Breast epithelium (tissue), 4 donors: Measurements from ENCODE around the gene VAC14. TPM values are rescaled to one million over a fixed set of nuclear protein-coding genes. Genes with fewer than 3 reads are reported as not detected.
"Not testable (repeated sequence)": the region's sequence is repeated elsewhere in the genome, so short reads cannot be mapped to it uniquely, and the experiment has no call there.

Experiments used
- DNase-seq, 2 donors: peaks; one replicate each; pipeline ENCODE4 v3.0.0-alpha.2; 2019; ENCODE audit warnings: low spot score in 2 of 2
- H3K27ac ChIP-seq, 2 donors: fragments of 200-600 bp; sonication (generic) in 1 of 2; one replicate each; pipeline ENCODE4 v1.5.1; 2016 to 2019; ENCODE audit warnings: mild to moderate bottlenecking in 1 of 2
- H3K27me3 ChIP-seq, 2 donors: fragments of 200-600 bp; sonication (generic) in 1 of 2; one replicate each; pipeline versions ENCODE4 v1.5.1 to v1.6.0; 2017 to 2019; ENCODE audit warnings: control low read depth in 1 of 2, mild to moderate bottlenecking in 1 of 2
- H3K36me3 ChIP-seq: fragments of 200-600 bp; one replicate; pipeline ENCODE4 v1.5.1; 2019
- H3K4me1 ChIP-seq, 2 donors: fragments of 200-600 bp; sonication (generic); one replicate each; pipeline ENCODE4 v1.5.1; 2016 to 2019; ENCODE audit warnings: control low read depth in 1 of 2
- H3K4me3 ChIP-seq, 3 donors: fragments of 200-600 bp; sonication (generic); 1 replicate in 2 of 3; 2 replicates in 1 of 3; pipeline ENCODE4 v1.5.1; 2016 to 2019; ENCODE audit warnings: mild to moderate bottlenecking in 3 of 3, moderate library complexity in 2 of 3
- H3K9me3 ChIP-seq, 2 donors: fragments of 200-600 bp; sonication (generic) in 1 of 2; one replicate each; pipeline ENCODE4 v1.5.1; 2016 to 2019; ENCODE audit warnings: control low read depth in 1 of 2
- POLR2A ChIP-seq: fragments of 450-650 bp; IDR thresholded peaks from one replicate; pipeline ENCODE4 v1.6.1; 2016; ENCODE audit warnings: antibody characterized with exemption, mild to moderate bottlenecking, moderate library complexity
- POLR2AphosphoS5 ChIP-seq, 3 donors: sonication (generic); formaldehyde crosslinking; IDR thresholded peaks; one replicate each; pipeline ENCODE4 v1.6.1; 2017; ENCODE audit warnings: antibody characterized with exemption in 3 of 3
- intact Hi-C: fragments of 100-400 bp; cut with DNase I; formaldehyde crosslinking; loops from one replicate; pipeline ENCODE4 v1.15.1; 2023; ENCODE audit warnings: low total_unique reads
- total RNA-seq, 3 donors: library from RNA; depleted of rRNA; stranded (reverse); fragments of >200 nt; gene quantifications; one replicate each; pipeline ENCODE4 v1.1.0, GENCODE V29; 2016
- TF ChIP-seq, protein P1 (sequence below), 3 donors: fragments of 450-650 bp; IDR thresholded peaks; one replicate each; pipeline ENCODE4 v1.5.1; 2016 to 2017; ENCODE audit warnings: antibody characterized with exemption in 3 of 3, mild to moderate bottlenecking in 3 of 3, moderate library complexity in 3 of 3

VAC14 gene
- total RNA-seq, 3 donors from 2014 or later, result 26.7 to 29.4 (median 28.5) TPM

DNA sequence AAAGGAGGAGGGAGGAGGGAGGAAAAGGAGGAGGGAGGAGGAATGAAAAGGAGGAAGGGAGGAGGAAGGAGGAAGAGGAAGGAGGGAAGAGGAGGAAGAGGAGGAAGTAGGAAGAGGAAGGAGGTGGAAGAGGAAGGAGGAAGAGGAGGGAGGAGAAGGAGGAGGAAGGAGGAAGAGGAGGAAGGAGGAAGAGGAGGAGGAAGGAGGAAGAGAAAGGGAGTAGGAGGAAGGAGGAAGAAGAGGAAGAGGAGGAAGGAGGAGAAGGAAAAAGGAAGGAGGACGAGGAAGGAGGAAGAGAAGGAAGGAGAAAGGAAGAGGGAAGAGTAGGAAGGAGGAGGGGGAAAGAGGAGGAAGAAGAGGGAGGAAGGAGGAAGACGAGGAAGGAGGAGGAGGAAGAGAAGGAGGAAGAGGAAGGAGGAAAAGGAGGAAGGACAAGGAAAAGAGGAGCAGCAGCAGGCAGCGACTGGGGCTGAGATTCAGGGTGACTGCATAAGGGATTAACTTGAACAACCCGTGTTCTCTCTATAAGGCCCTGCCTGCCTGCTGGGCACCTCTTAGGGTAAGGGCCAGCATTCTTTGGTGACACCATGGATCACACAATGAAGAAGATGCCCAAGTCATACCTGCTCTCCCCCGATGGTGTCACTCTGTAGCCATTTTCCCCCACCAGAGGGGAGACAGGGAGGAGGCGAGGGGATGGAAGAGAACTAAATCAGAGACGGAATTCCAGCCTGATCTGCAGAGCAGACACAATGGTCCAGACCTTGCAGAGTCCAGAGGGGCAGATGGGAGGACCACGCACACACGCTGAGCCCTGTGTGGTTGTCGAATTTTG is 156.0 kb downstream of the VAC14 start:
- intact Hi-C loops, result no loop called here
- no peaks in the 10 kb centered on the region for H3K9me3 ChIP-seq

DNA sequence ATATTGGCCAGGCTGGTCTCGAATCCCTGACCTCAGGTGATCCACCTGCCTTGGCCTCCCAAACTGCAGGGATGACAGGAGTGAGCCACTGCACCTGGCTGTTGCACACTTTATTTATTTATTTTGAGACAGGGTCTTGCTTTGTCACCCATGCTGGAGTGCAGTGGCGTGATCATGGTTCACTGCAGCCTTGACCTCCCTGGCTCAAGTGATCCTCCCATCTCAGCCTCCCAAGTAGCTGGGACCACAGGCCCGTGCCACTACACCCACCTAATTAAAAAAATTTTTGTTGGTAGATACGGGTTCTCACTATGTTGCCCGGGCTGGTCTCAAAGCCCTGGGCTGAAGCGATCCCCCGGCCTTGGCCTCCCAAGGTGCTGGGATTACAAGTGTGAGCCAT is 157.7 kb downstream of the VAC14 start:
- H3K9me3 ChIP-seq, DNase-seq, intact Hi-C loops, H3K4me1 ChIP-seq, H3K4me3 ChIP-seq, H3K27ac ChIP-seq, H3K36me3 ChIP-seq, H3K27me3 ChIP-seq: not testable (repeated sequence)

More for the DNA sequence above, 156.0 kb downstream of the VAC14 start:
- TF ChIP-seq, protein P1, sequence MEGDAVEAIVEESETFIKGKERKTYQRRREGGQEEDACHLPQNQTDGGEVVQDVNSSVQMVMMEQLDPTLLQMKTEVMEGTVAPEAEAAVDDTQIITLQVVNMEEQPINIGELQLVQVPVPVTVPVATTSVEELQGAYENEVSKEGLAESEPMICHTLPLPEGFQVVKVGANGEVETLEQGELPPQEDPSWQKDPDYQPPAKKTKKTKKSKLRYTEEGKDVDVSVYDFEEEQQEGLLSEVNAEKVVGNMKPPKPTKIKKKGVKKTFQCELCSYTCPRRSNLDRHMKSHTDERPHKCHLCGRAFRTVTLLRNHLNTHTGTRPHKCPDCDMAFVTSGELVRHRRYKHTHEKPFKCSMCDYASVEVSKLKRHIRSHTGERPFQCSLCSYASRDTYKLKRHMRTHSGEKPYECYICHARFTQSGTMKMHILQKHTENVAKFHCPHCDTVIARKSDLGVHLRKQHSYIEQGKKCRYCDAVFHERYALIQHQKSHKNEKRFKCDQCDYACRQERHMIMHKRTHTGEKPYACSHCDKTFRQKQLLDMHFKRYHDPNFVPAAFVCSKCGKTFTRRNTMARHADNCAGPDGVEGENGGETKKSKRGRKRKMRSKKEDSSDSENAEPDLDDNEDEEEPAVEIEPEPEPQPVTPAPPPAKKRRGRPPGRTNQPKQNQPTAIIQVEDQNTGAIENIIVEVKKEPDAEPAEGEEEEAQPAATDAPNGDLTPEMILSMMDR (IDR thresholded peaks at IDR 0.05), result no peak
- TF ChIP-seq POLR2AphosphoS5 (IDR thresholded peaks at IDR 0.05), result no peak
- no peak for TF ChIP-seq POLR2A
- Histone ChIP-seq H3K36me3 (no peaks in the 10 kb centered on the region), H3K4me3 (no peak overlapping the region), H3K4me1 (no peaks in the 10 kb centered on the region), H3K27me3 (no peaks in the 10 kb centered on the region), H3K27ac (no peak overlapping the region)
- no peak for DNase-seq

- no peaks in the 10 kb centered on the region for H3K36me3 ChIP-seq
- TF ChIP-seq, protein P1 (IDR thresholded peaks at IDR 0.05), result no peak
- no peak for TF ChIP-seq POLR2A
- TF ChIP-seq POLR2AphosphoS5 (IDR thresholded peaks at IDR 0.05), result no peak
- no peak overlapping the region for H3K4me3 ChIP-seq
- no peak for DNase-seq
- H3K27ac ChIP-seq, result no peak overlapping the region
- intact Hi-C loops, result no loop called here
- H3K4me1 ChIP-seq, result no peaks in the 10 kb centered on the region
- H3K27me3 ChIP-seq, result no peaks in the 10 kb centered on the region
- H3K9me3 ChIP-seq, result no peaks in the 10 kb centered on the region
Measured at GRCh38 chr16:70642633-70643032, 158.3 kb downstream of the VAC14 start.

- TF ChIP-seq POLR2AphosphoS5 (IDR thresholded peaks at IDR 0.05) (no peak), POLR2A (no peak)
- TF ChIP-seq, protein P1 (IDR thresholded peaks at IDR 0.05), result no peak
- Histone ChIP-seq H3K4me3 (peak overlapping the region in 1 of 3 donors; percentile 1), H3K27me3 (no peaks in the 10 kb centered on the region), H3K4me1 (no peaks in the 10 kb centered on the region), H3K9me3 (no peaks in the 10 kb centered on the region), H3K36me3 (no peaks in the 10 kb centered on the region), H3K27ac (no peak overlapping the region)
- intact Hi-C loops, result no loop called here
- DNase-seq, result no peak
Measured at GRCh38 chr16:70638814-70639792, 161.9 kb downstream of the VAC14 start.

Other genes starting within 250 kb of the VAC14 start
- gene IL34, start 154.6 kb downstream of the VAC14 start, total RNA-seq, result 10 to 100 TPM in 1 of 3 donors, 1 to 10 TPM in 1, under 1 TPM in 1; 0.64 to 37.9 (median 7.5) TPM
- 10 to 100 TPM in 2 of 3 donors, 1 to 10 TPM in 1; 9.4 to 28.8 (median 22.8) TPM for gene MTSS2, start 115.1 kb downstream of the VAC14 start, total RNA-seq